GM19351 (cell line): Measurements from ENCODE around the gene KCNT2.
"Not testable (repeated sequence)": the region's sequence is repeated elsewhere in the genome, so short reads cannot be mapped to it uniquely, and the experiment has no call there.

Source experiments
- ATAC-seq: cut with Tn5 transposase; IDR thresholded peaks from one replicate; pipeline ENCODE4 v1.9.1; 2021; ENCODE audit warnings: mild to moderate bottlenecking, moderate library complexity; ENCODE audit not compliant: unreplicated experiment

KCNT2 gene

DNA sequence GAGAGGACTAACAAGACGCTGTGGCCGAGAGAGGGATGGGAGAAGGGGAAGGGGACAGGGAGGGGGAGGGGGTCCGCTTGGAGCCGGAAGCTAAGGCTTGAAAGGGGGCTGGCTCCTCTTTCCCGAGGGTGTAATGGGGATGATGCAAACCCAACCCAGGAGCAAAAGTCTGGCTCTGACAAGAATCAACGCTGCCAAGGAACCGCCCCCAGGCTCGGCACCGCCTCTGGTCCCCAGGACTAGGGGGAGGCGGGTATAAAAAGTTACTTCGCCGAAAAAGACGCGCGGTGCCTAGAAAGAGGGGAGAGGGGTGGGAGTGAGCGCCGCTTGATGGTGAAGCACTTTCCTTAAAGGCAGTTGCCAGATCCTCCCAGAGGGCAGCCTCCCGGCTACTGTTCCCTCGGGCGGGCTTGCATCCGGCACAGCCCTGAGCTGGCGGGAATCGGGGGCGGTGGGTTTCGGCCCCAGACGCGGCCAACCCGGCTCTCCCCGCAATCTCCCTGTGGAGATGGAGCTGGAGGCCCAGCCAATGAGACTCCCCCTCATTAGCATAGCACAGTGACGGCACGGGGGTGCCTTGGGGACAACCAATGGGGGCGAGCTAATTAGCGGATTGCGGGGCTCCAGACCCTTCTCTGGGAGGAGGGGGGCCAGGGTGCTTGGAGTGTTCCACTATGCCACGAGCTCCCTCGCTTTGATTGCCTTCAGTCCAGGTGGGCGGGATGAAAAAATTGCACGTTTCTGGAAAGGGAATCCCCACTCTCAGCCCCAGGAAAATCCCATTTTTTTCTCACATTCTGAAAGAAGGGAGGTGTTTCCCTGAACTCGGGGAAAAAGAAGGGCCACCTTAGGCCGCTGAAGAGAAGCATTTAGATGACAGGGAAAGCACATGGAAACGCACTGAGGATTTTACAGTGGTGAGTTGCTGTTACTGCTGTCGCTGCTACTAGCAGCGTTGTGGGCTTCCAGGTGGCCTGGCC is at the start of gene KCNT2:
Gene KCNT2, minus strand, starts transcription at position 51 of the 980 bp plus-strand sequence. CDS start 131 bp downstream, outside the sequence.
- peak; percentile 63 for ATAC-seq

DNA sequence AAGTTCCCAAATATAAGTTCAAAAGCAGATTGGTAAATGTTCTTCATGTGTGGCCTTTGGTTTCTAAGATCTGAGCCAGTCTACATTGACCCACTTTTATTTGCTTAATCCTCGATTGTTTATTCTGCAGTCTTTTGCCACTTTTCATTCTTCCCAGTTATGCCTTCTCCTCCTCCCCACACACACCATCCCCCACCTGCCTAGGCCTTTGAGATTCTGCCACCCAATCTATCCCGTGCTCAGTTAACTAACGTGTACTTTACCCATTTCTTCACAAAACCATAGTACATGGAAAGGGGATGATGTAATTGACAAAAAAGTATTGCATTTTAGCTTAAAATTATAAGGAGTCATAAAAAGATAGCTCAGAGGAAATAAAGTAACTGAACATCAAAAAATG is 47.3 kb upstream of the KCNT2 start:
- no peak for ATAC-seq

DNA sequence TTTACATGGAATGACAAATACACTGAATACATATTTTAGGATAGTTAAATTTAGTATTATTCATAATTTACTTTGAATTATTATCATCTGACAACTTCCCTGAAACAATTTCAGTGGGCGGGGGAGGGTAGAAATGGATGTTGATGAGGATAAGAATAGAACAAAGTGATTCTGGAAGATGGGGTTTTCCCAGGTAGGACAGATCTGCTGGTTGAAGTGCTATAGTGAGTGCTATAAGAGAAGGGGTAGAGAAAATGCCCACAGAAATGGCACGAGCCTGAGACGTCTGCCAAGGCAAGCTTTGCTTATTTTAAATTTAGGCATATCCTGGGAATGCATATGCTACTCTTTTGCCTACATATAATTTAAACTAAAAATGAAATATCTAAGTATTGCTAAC is 46.8 kb upstream of the KCNT2 start:
- no peak for ATAC-seq

DNA sequence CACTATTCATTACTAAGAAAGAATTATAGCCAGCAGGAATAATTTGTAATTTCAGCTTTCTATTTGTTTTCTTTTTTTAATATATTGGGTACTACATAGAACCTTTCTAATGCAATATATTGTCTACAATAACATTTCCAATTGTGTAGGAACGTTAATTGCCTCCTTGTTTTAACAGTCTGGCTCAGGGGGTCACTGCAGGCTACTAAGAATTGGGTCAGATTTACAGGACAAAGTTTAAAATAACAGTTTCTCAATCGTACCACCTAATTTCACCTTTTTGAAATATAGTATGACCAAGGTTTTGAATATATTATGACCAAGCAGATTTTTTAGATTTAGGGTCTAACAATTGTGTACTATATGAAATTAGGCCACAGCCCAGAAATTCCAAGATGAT is 46.0 kb upstream of the KCNT2 start:
- no peak for ATAC-seq

DNA sequence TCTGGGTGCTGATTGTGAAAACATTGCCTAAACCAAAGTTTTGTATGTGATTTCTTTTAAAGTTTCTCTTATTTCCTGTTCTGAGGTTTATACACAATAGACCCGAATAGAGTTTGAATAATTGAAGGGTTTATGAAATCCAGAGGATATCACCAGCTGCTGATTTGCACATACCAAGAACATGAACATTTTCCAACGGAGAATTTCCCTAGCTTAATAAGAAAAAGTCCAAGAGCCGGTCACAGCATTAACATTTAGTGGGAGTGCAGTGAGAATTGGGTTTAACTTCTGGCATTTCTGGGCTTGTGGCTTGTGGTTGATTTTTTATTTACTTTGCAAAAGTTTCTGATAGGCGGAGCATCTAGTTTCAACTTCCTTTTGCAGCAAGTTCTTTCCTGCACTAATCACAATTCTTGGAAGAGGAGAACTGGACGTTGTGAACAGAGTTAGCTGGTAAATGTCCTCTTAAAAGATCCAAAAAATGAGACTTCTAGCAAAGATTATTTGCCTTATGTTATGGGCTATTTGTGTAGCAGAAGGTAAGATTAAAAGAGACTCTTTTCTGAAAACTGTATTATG is 43.5 kb upstream of the KCNT2 start, which contains the start of gene CFH:
Gene CFH, plus strand, starts transcription at position 407 of the 579 bp plus-strand sequence. Its CDS starts 75 bp downstream, at position 482.
- no peak for ATAC-seq

DNA sequence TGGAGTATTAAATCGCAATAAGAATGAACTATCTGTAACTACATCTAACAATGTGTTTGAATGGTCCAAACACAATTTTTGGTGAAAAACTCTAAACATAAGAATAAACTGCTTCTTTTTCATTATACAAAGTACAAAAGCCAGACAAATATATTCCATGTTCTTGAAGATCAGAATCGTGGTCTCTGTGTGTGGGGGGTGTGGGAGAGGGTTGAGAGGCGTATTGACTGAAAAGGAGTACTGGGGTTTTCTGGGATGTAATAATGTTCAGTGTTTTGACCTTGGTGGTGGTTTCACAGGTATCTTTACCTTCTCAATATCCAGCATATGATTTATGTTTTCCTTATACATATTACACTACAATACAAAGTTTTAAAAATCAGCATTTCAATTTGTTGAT is 42.8 kb upstream of the KCNT2 start:
- ATAC-seq = no peak

DNA sequence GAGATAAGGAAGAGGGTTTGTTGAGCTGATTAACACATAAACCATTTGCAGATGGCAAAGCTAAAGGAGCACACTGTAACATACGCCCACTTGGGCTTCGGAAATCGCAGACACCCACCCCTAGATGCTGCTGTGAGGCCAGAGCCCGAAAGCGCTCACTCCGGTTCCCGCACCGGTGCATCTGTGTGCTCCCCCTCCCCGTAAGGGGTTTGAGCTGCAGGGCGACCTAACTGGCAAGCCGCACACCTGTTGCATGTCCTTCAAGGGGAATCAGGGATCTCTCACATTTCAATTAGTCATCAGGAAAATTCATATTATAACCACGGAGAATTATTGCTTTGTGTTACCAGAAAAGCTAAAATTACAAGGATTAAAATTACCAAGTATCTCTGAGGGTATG is 42.2 kb upstream of the KCNT2 start:
- no peak for ATAC-seq

DNA sequence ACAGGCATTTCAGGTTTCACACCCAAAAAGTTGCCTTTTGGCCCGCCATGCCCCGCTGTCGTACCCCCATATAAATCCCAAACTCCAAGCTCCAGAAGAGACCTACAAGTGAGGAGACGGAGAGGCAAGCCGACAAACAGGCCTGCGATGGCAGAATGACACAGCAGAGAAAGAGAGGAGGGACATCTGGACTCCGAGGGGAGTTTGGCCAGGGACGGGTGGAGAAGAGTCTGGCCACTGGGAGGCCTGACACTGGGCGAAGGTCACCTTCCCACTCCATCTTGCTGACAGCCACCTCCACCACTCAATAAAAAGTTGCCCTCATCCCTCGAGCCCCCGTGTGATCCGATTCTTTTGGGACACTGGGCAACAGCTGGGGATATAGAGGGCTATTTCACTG is 41.8 kb upstream of the KCNT2 start:
- no peak for ATAC-seq

DNA sequence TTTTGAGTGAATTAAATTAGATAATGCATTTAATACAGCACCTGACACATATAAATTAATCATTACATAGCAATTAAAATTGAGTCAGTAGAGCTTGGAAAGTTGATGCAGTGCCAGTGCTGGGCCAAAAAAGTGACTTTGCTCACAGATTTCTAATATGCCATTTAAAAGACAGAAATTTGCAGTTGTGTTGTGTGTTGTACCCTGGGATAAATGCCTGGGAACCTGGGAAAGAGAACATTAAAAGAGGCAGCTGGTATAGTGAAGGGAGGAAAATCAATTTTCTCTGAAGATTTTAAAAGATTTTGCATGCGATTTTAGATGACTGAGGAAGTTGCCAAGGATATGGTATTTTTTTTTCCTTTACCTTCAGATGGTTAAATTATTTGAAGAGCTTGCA is 32.7 kb upstream of the KCNT2 start:
- ATAC-seq = no peak

DNA sequence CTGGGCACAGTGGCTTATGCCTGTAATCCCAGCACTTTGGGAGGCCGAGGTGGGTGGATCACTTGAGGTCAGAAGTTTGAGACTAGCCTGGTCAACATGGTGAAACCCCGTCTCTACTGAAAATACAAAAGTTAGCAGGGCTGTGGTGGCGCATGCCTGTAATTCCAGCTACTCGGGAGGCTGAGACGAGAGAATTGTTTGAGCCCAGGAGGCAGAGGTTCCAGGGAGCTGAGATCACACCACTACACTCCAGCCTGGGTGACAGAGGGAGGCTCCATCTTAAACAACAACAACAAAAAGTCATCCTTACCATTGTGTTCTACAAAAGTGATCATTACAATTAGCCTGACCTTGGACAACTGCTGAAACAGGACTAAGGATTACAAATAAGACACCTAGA is 31.1 kb upstream of the KCNT2 start:
- not testable (repeated sequence) for ATAC-seq

DNA sequence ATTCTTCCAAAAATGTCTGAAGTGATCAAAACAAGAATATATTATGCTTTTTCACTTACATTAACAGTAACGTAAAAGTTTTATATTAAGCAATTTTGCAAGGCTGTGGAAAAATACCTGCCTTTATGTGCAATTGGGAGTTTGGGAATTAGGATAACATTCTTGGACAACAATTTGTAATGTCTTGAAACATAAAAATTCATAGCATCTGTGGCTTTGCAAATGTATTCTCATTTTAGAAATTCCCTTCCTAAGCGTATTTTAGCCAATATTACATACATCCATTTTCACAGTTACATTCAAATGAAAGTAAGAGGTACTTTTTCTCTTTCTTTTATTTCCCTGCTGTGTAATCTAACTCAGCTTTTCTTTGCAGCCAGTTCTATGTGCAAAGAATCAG is 30.2 kb upstream of the KCNT2 start:
- ATAC-seq = no peak

DNA sequence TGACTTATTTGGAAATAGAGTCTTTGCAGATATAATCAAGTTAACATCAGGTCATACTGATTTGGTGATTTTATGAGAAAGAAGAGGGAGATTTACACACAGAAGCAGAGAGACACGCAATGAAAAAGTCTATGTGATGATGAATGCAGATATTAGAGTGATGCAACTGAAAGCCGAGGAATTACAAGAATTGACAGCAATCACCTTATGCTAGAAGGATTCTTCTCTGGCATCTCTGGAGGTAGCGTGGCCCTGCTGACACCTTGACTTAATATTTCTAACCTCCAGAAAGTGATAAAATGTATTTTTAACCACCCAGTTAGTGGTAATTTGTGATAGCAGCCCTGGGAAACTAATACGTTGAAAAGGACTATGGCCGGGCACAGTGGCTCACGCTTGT is 29.4 kb upstream of the KCNT2 start:
- ATAC-seq = no peak

DNA sequence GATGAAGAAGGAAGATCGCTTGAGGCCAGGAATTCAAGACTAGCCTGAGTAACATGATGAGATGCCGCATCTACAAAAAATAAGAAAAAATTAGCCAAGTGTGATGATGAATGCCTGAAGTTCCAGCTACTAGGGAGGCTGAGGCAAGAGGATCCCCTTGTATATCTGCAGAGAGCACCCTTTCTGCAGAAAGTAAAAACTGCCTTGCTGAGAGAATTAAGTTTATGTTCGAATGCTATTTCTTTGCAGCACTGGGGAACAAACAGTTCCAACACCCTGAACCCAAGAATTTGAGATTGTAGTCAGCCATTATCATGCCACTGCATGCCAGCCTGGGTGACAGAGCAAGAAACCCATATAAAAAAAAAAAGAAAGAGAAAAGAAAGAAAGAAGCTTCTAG is 20.6 kb upstream of the KCNT2 start:
- no peak for ATAC-seq

DNA sequence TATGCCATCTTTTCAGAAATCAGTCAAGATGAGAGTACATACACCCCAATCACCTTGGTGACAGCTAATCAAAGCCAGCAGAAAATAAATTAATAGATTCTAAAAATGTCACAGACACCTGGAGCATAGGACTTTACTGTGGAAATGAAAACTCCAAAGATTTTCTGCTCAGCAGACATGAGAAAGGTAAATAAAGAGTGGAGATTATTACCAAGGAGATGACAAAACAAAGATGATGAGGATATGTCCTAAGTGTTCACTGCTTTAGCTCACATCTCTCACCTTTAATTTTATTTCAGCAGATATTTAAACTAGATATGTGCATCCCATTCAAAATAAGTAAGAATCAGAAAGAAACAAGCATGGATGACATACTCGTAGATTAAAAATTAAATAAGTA is 14.8 kb upstream of the KCNT2 start:
- ATAC-seq = no peak

DNA sequence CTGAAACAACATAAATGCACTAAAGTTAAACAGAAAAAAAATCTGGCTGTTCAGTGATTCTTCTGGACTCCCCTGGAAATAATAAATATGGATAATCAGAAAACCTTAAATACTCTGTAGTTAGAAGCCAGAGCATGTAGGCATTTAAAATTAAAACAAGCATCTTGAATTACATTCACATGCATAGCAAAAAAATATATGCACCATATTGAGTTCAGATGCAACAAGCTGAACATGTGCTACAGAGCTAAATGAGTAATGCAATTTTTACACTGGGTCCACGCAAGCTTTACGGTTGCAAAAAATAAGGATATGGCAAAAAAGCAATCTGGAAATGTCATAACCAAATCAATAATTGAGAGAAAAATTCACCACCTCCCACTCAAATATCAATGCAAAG is 11.5 kb upstream of the KCNT2 start:
- ATAC-seq = no peak

DNA sequence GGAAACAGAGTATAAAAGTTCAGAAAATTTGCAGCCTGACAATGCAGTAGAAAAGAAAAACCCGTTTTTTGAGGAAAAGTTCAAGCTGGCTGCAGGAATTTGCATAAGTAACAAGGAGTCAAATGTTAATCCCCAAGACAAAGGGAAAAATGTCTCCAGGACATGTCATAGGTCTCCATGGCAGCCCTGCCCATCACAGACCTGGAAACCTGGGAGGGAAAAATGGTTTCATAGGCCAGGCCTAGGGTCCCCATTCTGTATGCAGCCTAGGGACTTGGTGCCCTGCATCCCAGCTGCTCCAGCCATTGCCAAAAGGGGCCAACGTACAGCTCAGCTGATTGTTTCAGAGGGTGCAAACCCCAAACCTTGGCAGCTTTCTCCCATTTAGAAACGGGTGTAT is 3.6 kb upstream of the KCNT2 start:
- ATAC-seq = no peak

DNA sequence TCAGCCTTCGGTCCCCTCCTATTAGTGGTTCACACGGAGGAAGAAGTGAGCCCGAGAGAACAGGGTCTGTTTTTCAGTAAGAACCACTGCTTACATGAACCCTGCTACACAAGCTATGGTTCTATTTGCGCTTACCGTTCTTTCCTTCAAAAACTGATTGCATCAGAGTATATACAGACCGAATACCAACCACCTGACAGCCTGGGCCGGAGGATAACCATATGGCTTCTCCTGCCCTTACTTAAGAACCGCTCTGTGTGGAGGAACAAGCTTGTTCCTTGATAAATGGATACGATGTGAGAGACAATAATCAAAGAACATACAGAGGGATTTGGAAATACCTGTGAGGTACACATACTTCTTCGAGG is 1.1 kb upstream of the KCNT2 start:
- ATAC-seq = peak; percentile 23

DNA sequence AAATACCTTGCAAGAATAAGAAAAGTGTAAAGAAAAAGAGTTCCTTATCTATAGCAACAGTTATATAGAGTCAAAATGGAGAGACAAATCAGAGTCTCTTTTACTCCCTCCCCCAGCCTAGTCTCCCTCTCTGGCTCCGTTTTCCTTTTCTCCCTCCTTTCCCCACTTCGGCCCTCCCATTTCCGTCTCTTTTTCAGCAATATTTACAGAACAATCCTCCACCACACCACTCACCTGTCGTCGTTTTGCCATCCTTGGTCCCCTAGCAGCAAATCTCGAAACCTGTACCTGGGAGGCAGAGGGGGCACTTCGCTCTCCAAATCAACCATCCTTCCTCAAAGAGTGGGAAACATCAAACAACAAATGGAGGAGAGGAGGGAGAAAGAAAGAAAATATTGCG is 259 bp downstream of the KCNT2 start:
- ATAC-seq = no peak

DNA sequence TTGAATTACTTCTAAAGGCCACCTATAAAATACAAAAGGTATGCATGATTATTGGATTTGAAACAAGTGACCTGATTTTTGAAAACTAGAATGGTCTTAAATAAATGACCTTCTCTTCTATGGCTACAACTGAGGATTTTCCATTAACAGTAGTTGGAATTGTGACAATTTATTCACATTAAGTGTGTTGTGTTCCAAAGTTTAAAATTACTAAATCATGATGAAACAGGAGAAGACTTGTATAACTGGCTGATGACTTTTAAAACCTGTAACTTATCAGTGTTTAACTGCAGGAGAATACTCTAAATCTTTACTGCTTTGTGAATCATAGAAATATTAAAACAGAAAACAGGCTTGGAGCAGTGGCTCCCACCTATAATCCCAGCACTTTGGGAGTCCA is 4.6 kb downstream of the KCNT2 start:
- no peak for ATAC-seq

DNA sequence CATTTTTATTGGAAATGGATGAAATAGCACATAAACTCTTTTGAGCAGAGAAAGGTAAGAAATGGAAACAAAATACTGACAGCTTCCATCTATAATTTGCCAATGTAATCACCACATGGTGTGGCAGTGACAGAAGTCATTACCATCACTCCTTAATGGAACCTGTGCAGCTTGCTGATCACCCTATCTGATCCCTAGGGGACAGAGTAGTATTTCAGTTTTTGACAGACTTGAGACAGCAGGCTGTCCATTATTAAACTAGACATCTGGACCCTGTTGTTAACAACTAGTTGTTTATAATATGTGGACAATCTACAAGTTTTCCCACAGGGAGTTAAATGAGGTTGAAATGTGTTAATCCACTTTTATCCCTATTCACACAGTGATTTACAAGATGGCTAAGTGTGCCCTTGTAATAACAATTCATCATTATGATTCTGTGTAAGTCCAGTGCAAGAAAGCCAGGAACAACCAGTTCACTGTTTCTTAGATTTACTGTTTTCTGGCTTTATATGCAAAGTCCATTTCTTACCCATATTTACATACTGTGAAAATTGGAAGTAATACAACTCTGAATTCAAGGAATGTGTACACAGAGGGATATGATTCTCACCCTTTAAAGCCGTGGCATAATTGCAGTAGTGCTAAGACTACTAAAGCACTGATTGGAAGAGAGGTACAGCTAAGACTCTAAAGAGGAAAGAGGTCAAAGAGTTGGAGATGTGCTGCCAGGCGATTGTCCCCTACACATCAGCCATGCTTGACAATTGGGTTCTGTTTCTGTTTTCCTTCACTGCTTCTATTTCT is 9.1 kb downstream of the KCNT2 start:
- no peak for ATAC-seq

DNA sequence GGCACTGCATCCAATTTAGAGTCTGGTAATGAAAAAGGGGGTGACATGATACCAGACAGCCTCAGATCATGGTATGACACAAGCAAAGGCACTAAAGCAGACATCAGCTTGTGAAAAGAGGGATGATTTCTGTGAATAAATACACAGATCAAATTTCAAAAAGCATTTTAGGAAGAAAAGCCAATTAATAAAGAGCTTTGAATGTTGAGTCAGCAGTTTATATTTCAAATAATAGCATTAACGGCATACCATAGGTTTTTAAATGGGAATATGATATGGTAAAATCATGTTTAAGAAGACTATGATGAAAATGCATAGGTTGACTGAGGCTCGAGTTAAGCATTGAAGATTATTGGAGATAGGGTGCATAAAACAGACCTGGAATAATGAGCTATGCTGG is 13.5 kb downstream of the KCNT2 start:
- no peak for ATAC-seq

DNA sequence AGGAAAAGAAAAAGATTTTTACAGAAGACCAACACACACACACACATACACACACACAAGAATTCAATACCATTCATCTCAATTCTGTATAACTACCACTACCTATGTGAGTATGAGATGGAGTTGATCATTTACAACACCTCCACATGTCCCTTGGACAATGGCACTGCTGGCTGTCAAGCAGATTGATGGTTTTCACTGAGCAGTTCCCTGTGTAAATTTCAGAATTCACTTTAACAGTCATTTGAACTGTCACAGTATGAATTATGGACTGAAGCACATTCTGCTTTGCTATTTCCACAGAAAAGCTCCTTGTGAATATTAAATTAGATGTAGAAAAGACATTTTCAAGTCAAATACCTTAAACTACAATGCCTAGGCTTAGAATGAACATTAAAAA is 14.3 kb downstream of the KCNT2 start:
- no peak for ATAC-seq
